PC-3 (cell line): Measurements from ENCODE around the gene ZNF574.

Experiments
- EZH2 ChIP-seq: fragments of 300-600 bp; sonication (generic); IDR thresholded peaks from one replicate; pipeline ENCODE4 v1.6.1; 2017; ENCODE audit warnings: antibody characterized with exemption, mild to moderate bottlenecking, low read length; ENCODE audit not compliant: unreplicated experiment
- EZH2phosphoT487 ChIP-seq: fragments of 300-600 bp; sonication (generic); IDR thresholded peaks from 2 replicates; pipeline ENCODE4 v1.6.1; 2018; ENCODE audit warnings: mild to moderate bottlenecking, antibody characterized with exemption, low read length, borderline replicate concordance
- TF ChIP-seq, protein P1 (sequence below): fragments of 300-600 bp; sonication (generic); conservative IDR thresholded peaks from 2 replicates; pipeline ENCODE4 v1.5.1; 2017; ENCODE audit warnings: antibody characterized with exemption, low read depth, mild to moderate bottlenecking, low read length

DNA sequence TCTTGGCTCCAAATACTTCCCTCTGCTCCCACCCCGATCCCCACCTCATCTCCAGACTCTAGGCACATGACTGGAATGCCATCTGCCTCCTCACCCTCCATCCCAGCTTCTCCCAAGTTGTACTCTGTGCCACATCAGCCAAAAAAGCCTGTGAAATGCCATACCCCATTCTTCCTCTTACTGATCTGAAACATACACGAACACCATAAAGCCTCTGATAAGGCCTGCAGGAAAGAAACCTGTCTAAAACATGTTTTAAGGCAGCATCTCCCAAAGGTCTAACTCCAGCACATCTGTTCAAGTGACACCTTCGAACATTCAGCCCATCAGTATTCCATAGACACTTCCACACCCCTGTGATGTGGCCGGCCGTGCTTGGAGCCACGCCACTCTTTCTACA lies 11.5 kb upstream of the ZNF574 start:
- TF ChIP-seq, protein P1, sequence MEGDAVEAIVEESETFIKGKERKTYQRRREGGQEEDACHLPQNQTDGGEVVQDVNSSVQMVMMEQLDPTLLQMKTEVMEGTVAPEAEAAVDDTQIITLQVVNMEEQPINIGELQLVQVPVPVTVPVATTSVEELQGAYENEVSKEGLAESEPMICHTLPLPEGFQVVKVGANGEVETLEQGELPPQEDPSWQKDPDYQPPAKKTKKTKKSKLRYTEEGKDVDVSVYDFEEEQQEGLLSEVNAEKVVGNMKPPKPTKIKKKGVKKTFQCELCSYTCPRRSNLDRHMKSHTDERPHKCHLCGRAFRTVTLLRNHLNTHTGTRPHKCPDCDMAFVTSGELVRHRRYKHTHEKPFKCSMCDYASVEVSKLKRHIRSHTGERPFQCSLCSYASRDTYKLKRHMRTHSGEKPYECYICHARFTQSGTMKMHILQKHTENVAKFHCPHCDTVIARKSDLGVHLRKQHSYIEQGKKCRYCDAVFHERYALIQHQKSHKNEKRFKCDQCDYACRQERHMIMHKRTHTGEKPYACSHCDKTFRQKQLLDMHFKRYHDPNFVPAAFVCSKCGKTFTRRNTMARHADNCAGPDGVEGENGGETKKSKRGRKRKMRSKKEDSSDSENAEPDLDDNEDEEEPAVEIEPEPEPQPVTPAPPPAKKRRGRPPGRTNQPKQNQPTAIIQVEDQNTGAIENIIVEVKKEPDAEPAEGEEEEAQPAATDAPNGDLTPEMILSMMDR = no peak
- TF ChIP-seq EZH2 = no peak
- TF ChIP-seq EZH2phosphoT487 = no peak
